HepG2 (cell line): ENCODE data around the gene GALNT12.

Experiments used
- ASH2L ChIP-seq: fragments of 300-600, 200-600 bp; sonication (generic); IDR thresholded peaks from 2 replicates; pipeline ENCODE4 v1.7.0; 2017; ENCODE audit warnings: low read depth, mild to moderate bottlenecking, moderate library complexity, mixed read lengths, low read length; ENCODE audit not compliant: insufficient read length
- CHD2 ChIP-seq: IDR thresholded peaks from 2 replicates; pipeline ENCODE4 v1.6.1; 2011; ENCODE audit warnings: low read depth, low read length, improper control_type of control experiment
- CTCF ChIP-seq: sonication (generic); formaldehyde crosslinking; IDR thresholded peaks from 2 replicates; pipeline ENCODE4 v1.5.0; 2020; ENCODE audit warnings: mild to moderate bottlenecking, missing genetic modification reagents, moderate library complexity
- EEA1 ChIP-seq: sonication (generic); formaldehyde crosslinking; IDR thresholded peaks from 2 replicates; pipeline ENCODE4 v1.5.1; 2020; ENCODE audit warnings: mild to moderate bottlenecking, missing genetic modification reagents, borderline replicate concordance
- EP300 ChIP-seq, 3 experiments: sonication (generic) in 1 of 3; formaldehyde crosslinking in 1 of 3; IDR thresholded peaks; 2 replicates each; pipeline versions ENCODE4 v1.5.1 to v1.6.1; 2011 to 2020; ENCODE audit warnings: low read depth in 2 of 3, low read length in 2 of 3, borderline replicate concordance in 1 of 3, improper control_type of control experiment in 1 of 3, mild to moderate bottlenecking in 1 of 3, missing genetic modification reagents in 1 of 3, moderate library complexity in 1 of 3
- EZH2 ChIP-seq: conservative IDR thresholded peaks from 2 replicates; pipeline ENCODE4 v1.6.1; 2012; ENCODE audit warnings: mild to moderate bottlenecking, low read depth, low read length, moderate library complexity
- HMG20A ChIP-seq: IDR thresholded peaks from 2 replicates; pipeline ENCODE4 v1.6.1; 2016; ENCODE audit warnings: borderline replicate concordance
- SP2 ChIP-seq: sonication (generic); formaldehyde crosslinking; IDR thresholded peaks from 2 replicates; pipeline ENCODE4 v1.5.1; 2020; ENCODE audit warnings: mild to moderate bottlenecking, missing genetic modification reagents
- TCF7L2 ChIP-seq: IDR thresholded peaks from 2 replicates; pipeline ENCODE4 v1.6.1; 2011; ENCODE audit warnings: mild to moderate bottlenecking, low read depth, low read length, moderate library complexity
- ZFP1 ChIP-seq: IDR thresholded peaks from 2 replicates; pipeline ENCODE4 v1.6.1; 2016
- ZNF253 ChIP-seq: sonication (generic); formaldehyde crosslinking; IDR thresholded peaks from 2 replicates; pipeline ENCODE4 v1.8.0; 2022; ENCODE audit warnings: mild to moderate bottlenecking, missing genetic modification reagents, borderline replicate concordance

GRCh38 chr9:98882569-98882923 is 75.1 kb downstream of the GALNT12 start:
- TF ChIP-seq ASH2L (no peak), ZFP1 (CRISPR knock-in tag) (no peak), EP300 (IDR thresholded peaks at IDR 0.05; ENCODE audit: low read depth in 2 of 2, low read length in 2 of 2) (no peak), EP300 (CRISPR knock-in tag; IDR thresholded peaks at IDR 0.05; ENCODE audit: borderline replicate concordance) (no peak), EZH2 (no peak), EEA1 (CRISPR knock-in tag) (no peak), SP2 (CRISPR knock-in tag) (no peak), CHD2 (no peak), CTCF (CRISPR knock-in tag) (no peak), HMG20A (CRISPR knock-in tag) (no peak), TCF7L2 (no peak), ZNF253 (CRISPR knock-in tag) (no peak)
